Caki2 (cell line): Measurements from ENCODE around the gene AP4B1. TPM values are rescaled to one million over a fixed set of nuclear protein-coding genes. Genes with fewer than 3 reads are reported as not detected.
A peak's percentile ranks its signal among the peaks of the same experiment; 100 is the strongest.

Experiments used
- DNase-seq: peaks from one replicate; pipeline ENCODE4 v3.0.0-alpha.2; 2015; ENCODE audit warnings: low read depth
- in situ Hi-C: cut with HindIII; loops from 2 replicates; pipeline ENCODE4 v1.10.0; 2016; ENCODE audit warnings: low sequenced_read_pairs, low pct_unique_long_range_greater_than_20kb, mixed read lengths
- total RNA-seq: library from RNA; depleted of rRNA; stranded (reverse); fragments of >200 nt; shearing (Covaris generic); gene quantifications from 2 replicates; pipeline ENCODE4 v1.2.3, GENCODE V29; 2014; ENCODE audit warnings: low replicate concordance

The AP4B1 gene
- total RNA-seq, 1 experiment from 2014 or later: 2.0 TPM

- no peak for DNase-seq
- in situ Hi-C loops: no loop called here
Observed at GRCh38 chr1:113904293-113904673, 316 bp downstream of the AP4B1 start.

GRCh38 chr1:113903501-113904292 is 902 bp downstream of the AP4B1 start:
- DNase-seq: no peak
- in situ Hi-C loops: no loop called here

DNA sequence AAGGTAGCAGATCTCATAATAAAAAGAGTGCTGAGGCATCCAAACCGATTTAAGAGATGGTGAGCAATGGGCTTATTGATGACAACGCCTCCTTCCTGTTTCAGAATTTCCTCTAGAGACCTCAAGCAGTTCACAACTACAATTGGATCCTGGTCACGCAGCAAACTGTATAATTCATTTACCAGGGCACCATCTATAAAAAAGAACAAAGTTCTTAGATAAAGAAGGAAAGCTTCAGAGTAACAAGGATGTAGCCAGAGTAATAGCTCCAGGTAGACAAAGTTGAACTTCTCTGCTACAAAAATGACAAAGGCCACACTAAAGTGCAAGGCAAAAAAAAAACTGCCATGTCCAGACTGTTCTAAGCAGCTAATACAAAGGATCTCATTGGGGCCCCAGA is 3.4 kb downstream of the AP4B1 start:
- in situ Hi-C loops: no loop called here
- DNase-seq: no peak

DNA sequence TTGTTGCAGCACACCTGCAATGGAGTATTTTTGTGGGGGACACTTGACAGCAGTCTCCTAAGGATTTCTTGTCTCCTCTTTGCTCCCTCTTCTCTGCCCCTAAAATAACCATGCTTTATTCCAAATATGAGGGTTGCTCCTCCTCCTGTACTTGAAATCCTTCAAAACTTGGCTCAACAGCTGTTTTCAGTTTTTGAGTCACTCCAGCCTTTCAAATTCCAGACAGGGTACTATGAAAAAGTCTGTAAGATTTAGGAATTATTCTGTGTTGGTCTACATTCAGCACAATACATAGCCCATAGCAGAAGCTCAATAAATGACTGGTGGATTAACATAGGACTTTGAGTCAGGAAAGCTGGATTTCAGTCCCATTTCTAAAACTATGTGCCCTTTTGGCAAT is 5.5 kb downstream of the AP4B1 start:
- DNase-seq: no peak
- in situ Hi-C loops: no loop called here

DNA sequence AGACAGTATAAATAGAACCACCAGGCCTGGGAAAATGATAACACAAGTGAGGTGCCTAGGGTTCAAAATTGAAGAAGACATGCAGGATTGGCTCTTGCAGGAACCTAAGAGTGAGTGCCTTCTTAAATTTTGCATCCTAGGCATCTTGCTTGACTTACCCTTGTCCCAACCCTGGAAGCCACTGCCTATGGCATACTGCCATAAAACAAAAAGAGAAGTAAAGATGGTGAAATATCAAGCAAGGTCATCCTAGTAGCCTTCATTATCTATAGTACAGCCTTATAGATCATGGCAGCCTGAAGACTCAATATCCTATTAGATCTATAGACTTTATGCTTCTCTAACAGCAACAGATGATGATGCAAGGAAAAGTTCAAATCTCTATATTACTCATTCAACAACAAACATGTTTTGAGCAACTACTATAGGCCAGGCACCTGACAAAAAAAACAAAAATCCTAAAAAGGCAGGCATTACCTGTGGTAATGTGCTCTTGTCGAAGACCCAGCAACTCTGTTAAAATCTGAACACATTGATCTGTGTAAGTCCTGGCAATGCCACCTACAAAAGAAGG is 6.3 kb downstream of the AP4B1 start:
- in situ Hi-C loops: no loop called here
- DNase-seq: no peak

DNA sequence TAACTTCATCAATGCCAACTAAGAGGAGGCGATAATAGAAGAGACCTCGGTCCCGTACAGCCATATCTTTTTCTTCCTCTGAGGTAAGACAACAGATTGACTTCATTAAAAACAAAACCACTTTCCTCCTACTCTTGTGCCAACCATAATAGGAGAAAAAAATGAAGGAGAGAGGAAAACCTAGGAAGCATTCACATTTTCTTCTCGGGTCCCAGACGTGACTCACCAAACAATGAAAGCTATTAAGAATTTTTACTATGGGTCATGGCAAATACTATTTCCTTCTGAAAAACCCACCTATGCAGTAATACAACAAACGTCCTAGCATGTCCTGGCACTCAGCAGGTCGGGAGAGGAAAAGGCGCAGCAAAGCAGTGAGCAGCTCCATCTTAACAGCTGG is 8.6 kb downstream of the AP4B1 start:
- DNase-seq: no peak
- in situ Hi-C loops: no loop called here

DNA sequence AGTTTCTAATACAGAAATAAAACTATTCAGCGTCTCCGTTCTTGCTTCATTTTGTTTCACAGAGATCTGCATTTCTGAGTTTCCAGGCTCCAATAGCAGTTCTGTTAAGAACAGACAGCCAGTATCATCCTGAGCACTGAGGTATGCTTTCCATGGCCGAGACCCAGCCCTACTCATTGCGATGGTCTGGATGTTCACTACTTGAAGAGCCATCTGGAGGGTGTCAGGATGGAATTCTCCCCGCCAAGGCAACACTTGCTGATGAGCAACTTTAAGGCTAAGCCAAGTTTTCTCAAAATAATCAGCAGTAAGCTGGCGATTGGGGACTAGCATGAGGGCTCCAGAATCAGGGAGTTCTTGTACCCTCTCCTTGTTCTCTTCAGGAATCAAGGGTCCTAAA is 9.5 kb downstream of the AP4B1 start:
- in situ Hi-C loops: no loop called here
- DNase-seq: no peak

GRCh38 chr1:113893267-113893666 is 11.3 kb downstream of the AP4B1 start:
- in situ Hi-C loops: no loop called here
- DNase-seq: no peak

- no peak for DNase-seq
- in situ Hi-C loops: no loop called here
Observed at GRCh38 chr1:113891631-113892220, 12.9 kb downstream of the AP4B1 start.

- in situ Hi-C loops: no loop called here
Observed at GRCh38 chr1:113890816-113891215, 13.8 kb downstream of the AP4B1 start.

GRCh38 chr1:113887402-113888175 is 17.0 kb downstream of the AP4B1 start, which contains the start of gene BCL2L15:
Gene BCL2L15, minus strand, starts transcription at chr1:113887581. Its CDS starts 206 bp downstream, at chr1:113887375.
- peak; percentile 59 for DNase-seq
- in situ Hi-C loops: no loop called here

More at GRCh38 chr1:113890816-113891215, 13.8 kb downstream of the AP4B1 start:
- DNase-seq: no peak

DNA sequence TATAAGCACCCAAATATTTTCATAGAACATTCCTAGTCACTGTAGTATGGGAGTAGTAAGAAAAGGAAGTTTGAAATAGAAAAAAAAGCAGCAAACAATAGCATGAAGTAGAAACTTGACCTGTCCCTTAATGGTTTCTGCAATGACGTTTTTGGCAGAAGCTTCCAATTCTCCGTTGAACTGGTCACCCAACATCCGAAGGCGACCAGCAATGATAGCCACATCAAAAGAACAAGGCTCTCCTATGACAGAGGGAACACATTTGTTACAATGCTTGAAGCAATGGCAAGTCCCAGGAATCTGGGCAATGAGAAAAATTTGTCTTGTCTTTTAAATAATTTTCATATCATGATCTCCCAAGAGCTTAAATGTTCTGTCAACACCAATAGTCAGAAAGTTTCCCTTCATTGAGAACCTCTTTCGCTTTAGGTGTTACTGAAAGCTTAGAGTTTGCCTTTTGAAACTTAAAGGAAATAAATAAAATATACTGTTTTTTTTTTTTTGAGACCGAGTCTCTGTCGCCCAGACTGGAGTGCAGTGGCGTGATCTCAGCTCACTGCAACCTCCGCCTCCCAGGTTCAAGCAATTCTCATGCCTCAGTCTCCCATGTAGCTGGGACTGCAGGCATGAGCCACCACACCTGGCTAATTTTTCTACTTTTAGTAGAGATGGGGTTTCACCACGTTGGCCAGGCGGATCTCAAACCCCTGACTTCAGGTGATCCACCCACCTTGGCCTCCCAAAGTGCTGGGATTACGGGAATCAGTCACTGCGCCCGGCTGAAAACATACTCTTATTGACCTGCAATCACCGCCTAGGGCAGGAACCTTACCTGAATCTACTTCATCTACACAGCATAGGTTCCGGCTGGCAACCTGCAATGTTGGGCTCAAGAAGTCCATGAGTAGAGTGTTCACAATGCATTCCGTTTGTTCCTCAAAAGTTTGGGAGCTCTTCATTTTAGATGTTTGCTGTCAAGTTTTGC is 17.9 kb downstream of the AP4B1 start:
- no peak for DNase-seq
- in situ Hi-C loops: no loop called here

- no peak for DNase-seq
- in situ Hi-C loops: no loop called here
Observed at GRCh38 chr1:113881661-113882060, 22.9 kb downstream of the AP4B1 start.

GRCh38 chr1:113879739-113880038 is 24.9 kb downstream of the AP4B1 start:
- in situ Hi-C loops: no loop called here
- DNase-seq: no peak

DNA sequence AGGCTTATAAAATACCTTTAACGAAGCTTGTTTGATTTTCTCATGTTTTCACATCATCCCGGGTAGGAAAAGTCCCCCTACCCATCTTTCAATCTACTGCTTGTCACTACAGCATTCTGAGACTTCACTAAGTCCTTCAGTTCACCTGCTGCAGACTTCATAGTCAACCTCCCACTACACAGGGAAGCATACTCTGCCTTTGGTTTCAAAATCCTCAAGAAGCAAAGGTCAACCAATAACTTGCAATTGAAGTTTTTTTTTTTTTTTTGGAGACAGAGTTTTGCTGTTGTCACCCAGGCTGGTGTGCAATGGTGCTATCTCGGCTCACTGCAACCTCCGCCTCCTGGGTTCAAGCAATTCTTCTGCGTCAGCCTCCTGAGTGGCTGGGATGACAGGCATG is 28.4 kb downstream of the AP4B1 start:
- no peak for DNase-seq
- in situ Hi-C loops: no loop called here

DNA sequence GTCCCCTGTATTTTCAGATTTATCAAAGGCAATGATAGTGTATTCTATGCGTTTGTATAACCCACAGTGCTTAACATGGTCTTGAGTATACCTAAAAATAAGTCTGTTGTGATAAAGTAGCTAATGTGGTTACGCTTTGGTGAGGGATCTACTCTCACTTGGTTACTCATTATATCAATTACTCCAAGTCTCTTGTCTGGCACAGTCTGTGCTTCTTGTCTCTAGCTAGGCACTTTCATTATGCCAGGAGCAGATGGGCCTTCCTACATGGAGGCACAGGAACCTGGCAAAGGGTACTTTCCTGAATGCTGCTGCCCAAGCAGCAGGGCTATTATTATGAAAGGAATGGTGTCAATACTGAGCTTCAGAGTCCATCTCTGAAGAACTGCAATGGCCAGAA is 28.9 kb downstream of the AP4B1 start:
- DNase-seq: no peak
- in situ Hi-C loops: no loop called here

DNA sequence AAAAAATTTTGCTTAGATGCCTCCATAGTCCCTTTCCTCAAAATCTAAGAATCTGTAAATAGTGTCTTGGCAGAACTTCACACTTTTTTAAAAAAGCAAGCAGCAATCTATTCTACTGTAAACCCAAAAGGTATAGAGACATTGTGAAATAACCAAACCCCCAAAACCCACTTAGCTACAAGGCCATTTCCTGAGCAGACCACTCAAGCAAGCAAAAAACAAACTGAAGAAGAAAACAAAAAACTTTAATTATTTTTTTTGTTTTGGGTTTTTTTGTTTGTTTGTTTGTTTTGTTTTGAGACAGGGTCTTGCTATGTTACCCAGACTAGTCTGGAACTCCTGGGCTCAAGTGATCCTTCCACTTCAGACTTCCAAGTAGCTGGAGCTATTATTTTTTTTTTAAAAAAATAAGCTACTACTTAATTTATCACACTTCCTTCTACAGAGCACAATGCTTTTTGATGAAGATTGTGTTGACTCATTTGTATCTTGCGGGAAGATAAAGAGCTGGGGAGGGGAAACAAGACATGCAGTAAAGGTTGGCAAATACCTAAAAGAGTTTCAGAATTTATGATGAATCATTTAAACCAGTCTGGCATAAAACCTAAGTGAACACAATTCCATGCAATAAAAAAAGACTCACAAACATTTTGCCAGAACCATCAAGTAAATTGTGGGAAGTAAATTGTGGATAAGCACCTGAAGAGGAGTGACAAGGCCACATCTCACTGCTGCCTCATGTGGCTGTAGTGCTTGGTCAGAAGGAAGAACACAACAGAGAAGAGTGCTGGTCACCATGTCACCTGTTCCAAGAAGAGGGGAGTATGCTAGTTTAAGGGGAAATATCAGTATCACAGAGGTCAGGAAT is 30.4 kb downstream of the AP4B1 start:
- no peak for DNase-seq
- in situ Hi-C loops: no loop called here
